Loucy (cell line): ENCODE results near the gene ZNF469.

Experiments used
- H2AFZ ChIP-seq: fragments of 200-600 bp; sonication (generic); 2 replicates; pipeline ENCODE4 v1.6.0; 2016; ENCODE audit warnings: antibody characterized with exemption, mild to moderate bottlenecking, low read length, moderate library complexity
- H3F3A ChIP-seq: fragments of 200-600 bp; 2 replicates; pipeline ENCODE4 v1.6.0; 2016; ENCODE audit warnings: antibody characterized with exemption, low read depth, mild to moderate bottlenecking
- H3K27me3 ChIP-seq: fragments of 200-600 bp; sonication (generic); 2 replicates; pipeline ENCODE4 v1.6.1; 2014; ENCODE audit warnings: low read length, mild to moderate bottlenecking; ENCODE audit not compliant: insufficient read depth, poor library complexity, severe bottlenecking
- H3K36me3 ChIP-seq: fragments of 200-600 bp; sonication (generic); 2 replicates; pipeline ENCODE4 v1.6.1; 2016; ENCODE audit warnings: low read length; ENCODE audit not compliant: insufficient read depth
- H3K4me1 ChIP-seq: fragments of 200-600 bp; sonication (generic); 2 replicates; pipeline ENCODE4 v1.5.1; 2014; ENCODE audit warnings: low read length, mild to moderate bottlenecking; ENCODE audit not compliant: insufficient read depth, poor library complexity, severe bottlenecking
- H3K4me2 ChIP-seq: fragments of 200-600 bp; sonication (generic); 2 replicates; pipeline ENCODE4 v1.6.0; 2014; ENCODE audit warnings: antibody characterized with exemption, low read length, low read depth, mild to moderate bottlenecking; ENCODE audit not compliant: poor library complexity, severe bottlenecking
- H3K4me3 ChIP-seq: fragments of 200-600 bp; sonication (generic); 2 replicates; pipeline ENCODE4 v1.5.1; 2014; ENCODE audit warnings: low read length, mild to moderate bottlenecking, mixed read lengths; ENCODE audit not compliant: poor library complexity, severe bottlenecking
- H3K79me2 ChIP-seq: fragments of 200-600 bp; sonication (generic); 2 replicates; pipeline ENCODE4 v1.6.1; 2014; ENCODE audit warnings: low read length; ENCODE audit not compliant: insufficient read depth
- H3K9ac ChIP-seq: fragments of 200-600 bp; sonication (generic); 2 replicates; pipeline ENCODE4 v1.6.0; 2014; ENCODE audit warnings: mild to moderate bottlenecking, low read depth, low read length, moderate library complexity; ENCODE audit not compliant: poor library complexity, severe bottlenecking
- H3K9me2 ChIP-seq: fragments of 200-600 bp; sonication (generic); replicated peaks from 2 replicates; pipeline ENCODE4 v1.6.1; 2016; ENCODE audit warnings: low read depth, low read length, mixed read lengths
- H3K9me3 ChIP-seq: fragments of 200-600 bp; sonication (generic); 2 replicates; pipeline ENCODE4 v1.6.1; 2014; ENCODE audit warnings: mild to moderate bottlenecking, antibody characterized with exemption, low read length, low read depth; ENCODE audit not compliant: insufficient read depth
- H4K20me1 ChIP-seq: fragments of 200-600 bp; sonication (generic); 2 replicates; pipeline ENCODE4 v1.6.0; 2014; ENCODE audit warnings: antibody characterized with exemption, low read length, mild to moderate bottlenecking; ENCODE audit not compliant: insufficient read depth, poor library complexity, severe bottlenecking
- EZH2phosphoT487 ChIP-seq: fragments of 200-600 bp; IDR thresholded peaks from 2 replicates; pipeline ENCODE4 v1.6.1; 2018; ENCODE audit warnings: antibody characterized with exemption, mild to moderate bottlenecking, moderate library complexity, borderline replicate concordance
- TF ChIP-seq, protein P1 (sequence below): fragments of 200-600 bp; sonication (generic); conservative IDR thresholded peaks from 2 replicates; pipeline ENCODE4 v1.5.1; 2014; ENCODE audit warnings: mild to moderate bottlenecking, antibody characterized with exemption, low read length

Gene ZNF469

DNA sequence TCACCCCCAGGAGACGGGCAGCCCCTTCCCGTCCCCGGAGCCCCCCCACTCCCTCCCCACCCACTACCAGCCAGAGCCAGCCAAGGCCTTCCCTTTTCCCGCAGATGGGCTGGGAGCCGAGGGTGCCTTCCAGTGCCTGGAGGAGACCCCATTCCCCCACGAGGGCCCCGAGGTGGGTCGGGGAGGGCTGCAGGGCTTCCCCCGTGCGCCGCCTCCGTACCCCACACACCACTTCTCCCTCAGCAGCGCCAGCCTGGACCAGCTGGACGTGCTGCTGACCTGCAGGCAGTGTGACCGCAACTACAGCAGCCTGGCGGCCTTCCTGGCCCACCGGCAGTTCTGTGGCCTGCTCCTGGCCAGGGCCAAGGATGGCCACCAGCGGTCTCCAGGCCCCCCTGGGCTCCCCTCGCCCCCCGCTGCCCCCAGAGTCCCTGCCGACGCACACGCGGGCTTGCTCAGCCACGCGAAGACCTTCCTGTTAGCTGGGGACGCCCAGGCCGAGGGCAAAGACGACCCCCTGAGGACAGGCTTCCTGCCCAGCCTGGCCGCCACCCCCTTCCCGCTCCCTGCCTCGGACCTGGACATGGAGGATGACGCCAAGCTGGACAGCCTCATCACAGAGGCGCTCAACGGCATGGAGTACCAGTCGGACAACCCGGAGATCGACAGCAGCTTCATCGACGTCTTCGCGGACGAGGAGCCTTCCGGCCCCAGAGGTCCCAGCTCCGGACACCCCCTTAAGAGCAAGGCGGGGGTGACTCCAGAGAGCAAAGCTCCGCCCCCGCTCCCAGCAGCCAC is 46.8 kb downstream of the ZNF469 start:
- Histone ChIP-seq H3K9me2 (no peaks in the 10 kb centered on the region), H3K79me2 (peaks cover 5% of the 10 kb centered on the region), H2AFZ (0 out of 2 replicates have a peak overlapping the region, but pooled peaks have one; percentile 36), H3K9me3 (no peaks in the 10 kb centered on the region), H3K27me3 (no peaks in the 10 kb centered on the region), H3K4me3 (peak overlapping the region; percentile 76), H4K20me1 (no peaks in the 10 kb centered on the region), H3K9ac (peak overlapping the region; percentile 81), H3K4me2 (peak overlapping the region; percentile 81), H3K4me1 (no peaks in the 10 kb centered on the region), H3K36me3 (no peaks in the 10 kb centered on the region), H3F3A (no peaks in the 10 kb centered on the region)
- TF ChIP-seq, protein P1, sequence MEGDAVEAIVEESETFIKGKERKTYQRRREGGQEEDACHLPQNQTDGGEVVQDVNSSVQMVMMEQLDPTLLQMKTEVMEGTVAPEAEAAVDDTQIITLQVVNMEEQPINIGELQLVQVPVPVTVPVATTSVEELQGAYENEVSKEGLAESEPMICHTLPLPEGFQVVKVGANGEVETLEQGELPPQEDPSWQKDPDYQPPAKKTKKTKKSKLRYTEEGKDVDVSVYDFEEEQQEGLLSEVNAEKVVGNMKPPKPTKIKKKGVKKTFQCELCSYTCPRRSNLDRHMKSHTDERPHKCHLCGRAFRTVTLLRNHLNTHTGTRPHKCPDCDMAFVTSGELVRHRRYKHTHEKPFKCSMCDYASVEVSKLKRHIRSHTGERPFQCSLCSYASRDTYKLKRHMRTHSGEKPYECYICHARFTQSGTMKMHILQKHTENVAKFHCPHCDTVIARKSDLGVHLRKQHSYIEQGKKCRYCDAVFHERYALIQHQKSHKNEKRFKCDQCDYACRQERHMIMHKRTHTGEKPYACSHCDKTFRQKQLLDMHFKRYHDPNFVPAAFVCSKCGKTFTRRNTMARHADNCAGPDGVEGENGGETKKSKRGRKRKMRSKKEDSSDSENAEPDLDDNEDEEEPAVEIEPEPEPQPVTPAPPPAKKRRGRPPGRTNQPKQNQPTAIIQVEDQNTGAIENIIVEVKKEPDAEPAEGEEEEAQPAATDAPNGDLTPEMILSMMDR, result no peak
- TF ChIP-seq EZH2phosphoT487, result no peak

DNA sequence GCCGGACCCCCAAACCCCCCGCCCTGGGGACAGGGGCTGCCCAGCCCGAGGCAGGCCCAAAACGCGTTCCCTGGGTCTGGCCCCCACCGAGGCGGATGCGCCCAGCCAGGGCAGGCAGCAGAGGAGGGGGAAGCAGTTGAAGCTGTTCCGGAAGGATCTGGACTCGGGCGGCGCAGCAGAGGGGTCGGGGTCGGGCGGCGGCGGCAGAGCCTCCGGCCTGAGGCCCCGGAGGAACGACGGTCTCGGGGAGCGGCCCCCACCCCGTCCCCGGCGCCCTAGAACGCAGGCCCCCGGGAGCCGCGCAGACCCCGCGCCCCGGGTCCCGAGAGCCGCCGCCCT is 47.4 kb downstream of the ZNF469 start:
- H4K20me1 ChIP-seq, result no peaks in the 10 kb centered on the region

DNA sequence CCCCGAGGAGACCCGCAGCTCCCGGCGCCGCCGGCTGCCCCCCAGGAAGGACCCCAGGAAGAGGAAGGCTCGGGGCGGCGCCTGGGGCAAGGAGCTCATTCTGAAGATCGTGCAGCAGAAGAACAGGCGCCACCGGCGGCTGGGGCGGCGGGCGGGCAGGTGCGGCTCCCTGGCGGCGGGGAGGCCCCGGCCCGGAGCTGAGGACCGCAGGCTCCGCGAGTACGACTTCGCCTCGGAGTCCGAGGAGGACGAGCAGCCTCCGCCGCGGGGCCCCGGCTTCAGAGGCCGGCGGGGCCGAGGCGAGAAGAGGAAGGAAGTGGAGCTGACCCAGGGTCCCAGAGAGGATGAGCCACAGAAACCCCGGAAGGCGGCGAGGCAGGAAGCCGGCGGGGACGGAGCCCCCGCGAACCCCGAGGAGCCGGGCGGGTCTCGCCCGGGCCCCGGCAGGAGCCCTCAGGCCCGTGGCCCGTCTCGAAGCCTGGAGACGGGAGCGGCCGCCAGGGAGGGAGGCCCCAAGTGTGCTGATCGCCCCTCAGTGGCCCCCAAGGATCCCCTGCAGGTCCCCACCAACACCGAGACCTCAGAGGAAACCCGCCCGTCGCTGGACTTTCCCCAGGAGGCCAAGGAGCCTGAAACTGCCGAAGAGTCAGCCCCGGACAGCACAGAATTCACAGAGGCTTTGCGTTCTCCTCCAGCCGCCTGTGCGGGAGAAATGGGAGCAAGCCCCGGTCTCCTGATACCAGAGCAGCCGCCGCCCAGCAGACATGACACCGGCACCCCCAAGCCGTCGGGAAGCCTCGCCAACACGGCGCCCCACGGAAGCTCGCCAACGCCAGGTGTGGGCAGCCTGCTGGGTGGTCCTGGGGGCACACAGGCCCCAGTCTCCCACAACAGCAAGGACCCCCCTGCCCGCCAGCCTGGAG is 48.0 kb downstream of the ZNF469 start:
- peak overlapping the region; percentile 89 for H2AFZ ChIP-seq
- H3K36me3 ChIP-seq, result no peaks in the 10 kb centered on the region
- H3K4me2 ChIP-seq, result peak overlapping the region; percentile 81
- peak overlapping the region; percentile 81 for H3K9ac ChIP-seq
- peak overlapping the region; percentile 76 for H3K4me3 ChIP-seq
- no peaks in the 10 kb centered on the region for H3K9me2 ChIP-seq
- no peaks in the 10 kb centered on the region for H3K4me1 ChIP-seq
- no peaks in the 10 kb centered on the region for H3K9me3 ChIP-seq
- no peaks in the 10 kb centered on the region for H4K20me1 ChIP-seq
- no peaks in the 10 kb centered on the region for H3F3A ChIP-seq
- no peaks in the 10 kb centered on the region for H3K27me3 ChIP-seq
- H3K79me2 ChIP-seq, result peaks cover 5% of the 10 kb centered on the region
- TF ChIP-seq, protein P1, result no peak
- TF ChIP-seq EZH2phosphoT487, result no peak

More for the DNA sequence above, 47.4 kb downstream of the ZNF469 start:
- peak overlapping the region; percentile 81 for H3K9ac ChIP-seq
- H3K36me3 ChIP-seq, result no peaks in the 10 kb centered on the region
- no peaks in the 10 kb centered on the region for H3K4me1 ChIP-seq
- TF ChIP-seq EZH2phosphoT487, result no peak
- TF ChIP-seq, protein P1, result no peak
- H3K79me2 ChIP-seq, result peaks cover 5% of the 10 kb centered on the region
- H2AFZ ChIP-seq, result peak overlapping the region; percentile 89; the same call in 1 of the 2 replicates
- no peaks in the 10 kb centered on the region for H3F3A ChIP-seq
- H3K27me3 ChIP-seq, result no peaks in the 10 kb centered on the region
- H3K9me3 ChIP-seq, result no peaks in the 10 kb centered on the region
- no peaks in the 10 kb centered on the region for H3K9me2 ChIP-seq
- peak overlapping the region; percentile 76 for H3K4me3 ChIP-seq
- H3K4me2 ChIP-seq, result peak overlapping the region; percentile 81
